Measurements from ENCODE around the gene RXFP2.

GRCh38 chr13:31697290-31697689 is 42.0 kb upstream of the RXFP2 start:
- TF ChIP-seq CTCF (IDR thresholded peaks at IDR 0.05; ENCODE audit: borderline replicate concordance, extremely low read depth, low read length, poor library complexity, severe bottlenecking) (no peak), EZH2 (IDR thresholded peaks at IDR 0.05; ENCODE audit: borderline replicate concordance, low read depth, low read length, severe bottlenecking) (no peak)

Measured in DND-41 (cell line).